IMR-90 (cell line): ENCODE measurements around the gene COQ6. TPM values are rescaled to one million over a fixed set of nuclear protein-coding genes. Genes with fewer than 3 reads are reported as not detected.

Source experiments
- ATAC-seq: fragments of 200-7000 bp; cut with Tn5 transposase; 2 replicates; pipeline ENCODE4 v1.9.1; 2020; ENCODE audit warnings: low read depth, mild to moderate bottlenecking, moderate library complexity
- BruUV-seq: library from RNA; stranded (reverse); fragments of 400-500 nt; replicated peaks from 2 replicates; lab custom pipeline; 2021; lab: Mats Ljungman, UMichigan
- CTCF ChIA-PET: fragments of 300-600 bp; formaldehyde crosslinking; extraction: SDS; loops from one replicate; lab custom pipeline; 2021; ENCODE audit warnings: antibody characterized with exemption; lab: Yijun Ruan, JAX
- POLR2A ChIA-PET: fragments of 300-600 bp; sonication (Branson Sonifier 250); formaldehyde crosslinking; loops from one replicate; lab custom pipeline; 2022; ENCODE audit warnings: antibody characterized with exemption; ENCODE audit not compliant: unreplicated experiment; lab: Charles Lee
- DNase-seq: peaks from one replicate; pipeline ENCODE4 v3.0.0; 2013
- H2AFZ ChIP-seq: replicated peaks from 2 replicates; pipeline ENCODE3; 2013; ENCODE audit warnings: low read length, mild to moderate bottlenecking; ENCODE audit not compliant: poor library complexity
- H2AK5ac ChIP-seq: 2 replicates; pipeline ENCODE4 v1.6.1; 2013; ENCODE audit warnings: low read depth, low read length, inconsistent platforms
- H2AK9ac ChIP-seq: replicated peaks from 2 replicates; pipeline ENCODE3; 2013; ENCODE audit warnings: mild to moderate bottlenecking, low read depth, low read length, moderate library complexity; ENCODE audit not compliant: poor library complexity
- H2BK120ac ChIP-seq: 2 replicates; pipeline ENCODE4 v1.6.1; 2013; ENCODE audit warnings: low read depth, low read length, inconsistent platforms
- H2BK15ac ChIP-seq: 3 replicates; pipeline ENCODE4 v1.6.1; 2013; ENCODE audit warnings: low read depth, low read length, inconsistent platforms
- H2BK20ac ChIP-seq: 2 replicates; pipeline ENCODE4 v1.6.1; 2013; ENCODE audit warnings: low read depth, mild to moderate bottlenecking, inconsistent platforms, low read length, moderate library complexity
- H2BK5ac ChIP-seq: 2 replicates; pipeline ENCODE4 v1.6.1; 2013; ENCODE audit warnings: mild to moderate bottlenecking, low read depth, low read length, inconsistent platforms; ENCODE audit not compliant: poor library complexity, severe bottlenecking
- H3K14ac ChIP-seq: replicated peaks from 2 replicates; pipeline ENCODE4 v1.6.1; 2013; ENCODE audit warnings: low read depth, low read length, inconsistent platforms
- H3K18ac ChIP-seq: 2 replicates; pipeline ENCODE4 v1.6.1; 2013; ENCODE audit warnings: low read depth, low read length, control low read depth
- H3K23ac ChIP-seq: 2 replicates; pipeline ENCODE4 v1.6.1; 2013; ENCODE audit warnings: low read depth, low read length, inconsistent platforms
- H3K27ac ChIP-seq: 2 replicates; pipeline ENCODE4 v1.5.1; 2013; ENCODE audit warnings: mild to moderate bottlenecking, control low read depth, low read length; ENCODE audit not compliant: insufficient read depth
- H3K27me3 ChIP-seq: 2 replicates; pipeline ENCODE4 v1.6.1; 2013; ENCODE audit warnings: low read length; ENCODE audit not compliant: control insufficient read depth, insufficient read depth
- H3K36me3 ChIP-seq: 2 replicates; pipeline ENCODE4 v1.6.1; 2013; ENCODE audit warnings: low read length, mixed read lengths; ENCODE audit not compliant: control insufficient read depth, insufficient read depth
- H3K4ac ChIP-seq: 2 replicates; pipeline ENCODE4 v1.6.1; 2013; ENCODE audit warnings: low read depth, low read length, inconsistent platforms
- H3K4me1 ChIP-seq: 2 replicates; pipeline ENCODE4 v1.6.1; 2013; ENCODE audit warnings: low read length, mixed read lengths; ENCODE audit not compliant: control insufficient read depth, insufficient read depth
- H3K4me2 ChIP-seq: 2 replicates; pipeline ENCODE4 v1.6.1; 2013; ENCODE audit warnings: low read depth, mild to moderate bottlenecking, control low read depth, low read length, moderate library complexity
- H3K4me3 ChIP-seq: 2 replicates; pipeline ENCODE4 v1.5.1; 2013; ENCODE audit warnings: low read depth, mild to moderate bottlenecking, control low read depth, low read length, moderate library complexity; ENCODE audit not compliant: insufficient read depth
- H3K56ac ChIP-seq: 2 replicates; pipeline ENCODE4 v1.6.1; 2013; ENCODE audit warnings: low read length, inconsistent platforms; ENCODE audit not compliant: insufficient read depth; ENCODE audit errors: extremely low read depth
- H3K79me1 ChIP-seq, 2 experiments: 2 replicates each; pipeline ENCODE4 v1.6.1; 2013; ENCODE audit warnings: low read length in 2 of 2, inconsistent platforms in 1 of 2, low read depth in 1 of 2
- H3K9ac ChIP-seq: 2 replicates; pipeline ENCODE4 v1.6.1; 2013; ENCODE audit warnings: low read depth, low read length, control low read depth
- H3K9me1 ChIP-seq: 2 replicates; pipeline ENCODE4 v1.6.1; 2013; ENCODE audit warnings: low read length, inconsistent platforms; ENCODE audit not compliant: insufficient read depth
- H3K9me3 ChIP-seq: 2 replicates; pipeline ENCODE4 v1.6.1; 2013; ENCODE audit warnings: low read length; ENCODE audit not compliant: control insufficient read depth, insufficient read depth
- H4K20me1 ChIP-seq: 2 replicates; pipeline ENCODE4 v1.6.1; 2013; ENCODE audit warnings: low read length, inconsistent platforms; ENCODE audit not compliant: insufficient read depth
- H4K5ac ChIP-seq: 2 replicates; pipeline ENCODE4 v1.6.1; 2013; ENCODE audit warnings: mild to moderate bottlenecking, low read depth, low read length, control low read depth
- H4K8ac ChIP-seq, 2 experiments: 2 replicates each; pipeline ENCODE4 v1.6.1; 2013; ENCODE audit warnings: low read depth in 2 of 2, low read length in 2 of 2, control low read depth in 1 of 2, inconsistent platforms in 1 of 2
- H4K91ac ChIP-seq: 2 replicates; pipeline ENCODE4 v1.6.1; 2013; ENCODE audit warnings: low read depth, low read length, inconsistent platforms; ENCODE audit not compliant: insufficient read depth
- BHLHE40 ChIP-seq: fragments of 150-350 bp; IDR thresholded peaks from 2 replicates; pipeline ENCODE4 v1.6.1; 2016; ENCODE audit warnings: mild to moderate bottlenecking, low read depth, low read length
- CEBPB ChIP-seq: IDR thresholded peaks from 2 replicates; pipeline ENCODE4 v1.6.1; 2012; ENCODE audit warnings: low read depth, low read length, improper control_type of control experiment
- CHD1 ChIP-seq: IDR thresholded peaks from 2 replicates; pipeline ENCODE4 v1.6.1; 2012; ENCODE audit warnings: low read depth, low read length, improper control_type of control experiment
- CTCF ChIP-seq: conservative IDR thresholded peaks from 2 replicates; pipeline ENCODE4 v1.5.1; 2012; ENCODE audit warnings: mild to moderate bottlenecking, low read depth, low read length, improper control_type of control experiment
- ELK1 ChIP-seq: fragments of 150-350 bp; IDR thresholded peaks from 2 replicates; pipeline ENCODE4 v1.6.1; 2016; ENCODE audit warnings: low read depth, mild to moderate bottlenecking, low read length, moderate library complexity, borderline replicate concordance
- FOS ChIP-seq: fragments of 150-350 bp; IDR thresholded peaks from 2 replicates; pipeline ENCODE4 v1.6.1; 2016; ENCODE audit warnings: low read depth, low read length
- MAFK ChIP-seq: IDR thresholded peaks from 2 replicates; pipeline ENCODE4 v1.6.1; 2012; ENCODE audit warnings: low read depth, low read length, improper control_type of control experiment
- MAZ ChIP-seq: IDR thresholded peaks from 2 replicates; pipeline ENCODE4 v1.6.1; 2012; ENCODE audit warnings: low read depth, mild to moderate bottlenecking, low read length, improper control_type of control experiment, moderate library complexity, borderline replicate concordance
- MXI1 ChIP-seq: IDR thresholded peaks from 2 replicates; pipeline ENCODE4 v1.6.1; 2012; ENCODE audit warnings: low read depth, mild to moderate bottlenecking, low read length, moderate library complexity, borderline replicate concordance
- NFE2L2 ChIP-seq: fragments of 150-350 bp; IDR thresholded peaks from 2 replicates; pipeline ENCODE4 v1.6.1; 2016; ENCODE audit warnings: low read depth, mild to moderate bottlenecking, low read length
- POLR2A ChIP-seq: IDR thresholded peaks from 2 replicates; pipeline ENCODE4 v1.6.1; 2012; ENCODE audit warnings: mild to moderate bottlenecking, low read depth, low read length
- RAD21 ChIP-seq: IDR thresholded peaks from 2 replicates; pipeline ENCODE4 v1.6.1; 2012; ENCODE audit warnings: low read length, improper control_type of control experiment
- RCOR1 ChIP-seq: IDR thresholded peaks from 2 replicates; pipeline ENCODE4 v1.6.1; 2012; ENCODE audit warnings: mild to moderate bottlenecking, low read length, improper control_type of control experiment; ENCODE audit not compliant: insufficient replicate concordance
- RFX5 ChIP-seq: IDR thresholded peaks from 2 replicates; pipeline ENCODE4 v1.8.0; 2012; ENCODE audit warnings: low read depth, mild to moderate bottlenecking, low read length, moderate library complexity
- SMC3 ChIP-seq: fragments of 150-350 bp; IDR thresholded peaks from 2 replicates; pipeline ENCODE4 v1.6.1; 2016; ENCODE audit warnings: low read depth, mild to moderate bottlenecking, antibody characterized with exemption, low read length, moderate library complexity
- WGBS, 2 experiments: methylation state at CpG; one replicate each; pipeline versions ENCODE4 v1.1.5 to v1.1.7; 2013; ENCODE audit warnings: missing lambda C conversion rate in 2 of 2; ENCODE audit not compliant: insufficient read length in 1 of 2; ENCODE audit errors: extremely low coverage in 2 of 2; 5-methylcytosine and 5-hydroxymethylcytosine counted together
- dilution Hi-C: fragments of 300-500 bp; cut with HindIII; formaldehyde crosslinking; loops from one replicate; pipeline ENCODE4 v1.14.3; 2018; ENCODE audit warnings: low sequenced_read_pairs; ENCODE audit not compliant: unreplicated experiment
- in situ Hi-C: fragments of 300-500 bp; cut with MboI; formaldehyde crosslinking; loops from 3 replicates; pipeline ENCODE4 v1.14.3; 2019; ENCODE audit warnings: low sequenced_read_pairs, inconsistent platforms, mixed read lengths
- intact Hi-C: fragments of 100-400 bp; cut with micrococcal nuclease; formaldehyde crosslinking; loops from 2 replicates; pipeline ENCODE4 v1.10.0; 2022
- polyA plus RNA-seq, 3 experiments: library from polyadenylated mRNA; depleted of rRNA; stranded (reverse); fragments of >200 nt; gene quantifications; 2 replicates each; pipeline ENCODE4 v1.2.3, GENCODE V29; 2012; ENCODE audit warnings: low replicate concordance in 1 of 3
- total RNA-seq: library from RNA; depleted of rRNA; stranded (reverse); fragments of >200 nt; gene quantifications from 2 replicates; pipeline ENCODE4 v1.2.3, GENCODE V29; 2012
- TF ChIP-seq, protein P1 (sequence below): fragments of 150-350 bp; IDR thresholded peaks from 2 replicates; pipeline ENCODE4 v1.6.1; 2017; ENCODE audit warnings: mild to moderate bottlenecking, antibody characterized with exemption, low read length, low read depth

COQ6 gene
- total and polyA plus RNA-seq, 2 of the 4 experiments (the other 2 are of a cell fraction): 21.0 to 28.6 TPM

- no CpG with 5 or more reads among the region's 1 CpG for WGBS, 2 experiments
- CTCF ChIA-PET: no interaction called here
- H3K4me2 ChIP-seq: no peak overlapping the region
Measured at GRCh38 chr14:73953731-73954130, 3.6 kb downstream of the COQ6 start.

More at GRCh38 chr14:73953731-73954130, 3.6 kb downstream of the COQ6 start:
- no peak overlapping the region for H2BK5ac ChIP-seq
- H3K23ac ChIP-seq: no peak overlapping the region
- no peak overlapping the region for H3K18ac ChIP-seq
- no peak overlapping the region for H2BK20ac ChIP-seq
- no peak overlapping the region for H3K56ac ChIP-seq
- H3K4me3 ChIP-seq: no peak overlapping the region
- no peak overlapping the region for H3K27ac ChIP-seq
- no peaks in the 10 kb centered on the region; the same call in 1 of the 2 replicates for H3K4me1 ChIP-seq
- peaks cover 24% of the 10 kb centered on the region for H3K36me3 ChIP-seq
- H3K9me1 ChIP-seq: 0 out of 2 replicates have a peak, but pooled peaks cover 2% of the 10 kb centered on the region
- no TSS peak for BruUV-seq
- H3K27me3 ChIP-seq: no peaks in the 10 kb centered on the region
- H2AK5ac ChIP-seq: no peak overlapping the region
- H2BK15ac ChIP-seq: no peak overlapping the region
- no peak overlapping the region for H3K4ac ChIP-seq
- no peaks in the 10 kb centered on the region for H3K9me3 ChIP-seq
- intact Hi-C loops: no loop called here
- no peak overlapping the region for H3K9ac ChIP-seq
- no peak overlapping the region for H2AFZ ChIP-seq
- POLR2A ChIA-PET: no interaction called here
- H2AK9ac ChIP-seq: no peak overlapping the region
- DNase-seq (no peak), ATAC-seq (no peak)
- in situ Hi-C loops: no loop called here
- H2BK120ac ChIP-seq: no peak overlapping the region
- H4K5ac ChIP-seq: no peak overlapping the region
- H4K8ac ChIP-seq: no peak overlapping the region
- peaks cover 17 to 29% of the 10 kb centered on the region in 2 experiments for H3K79me1 ChIP-seq
- no peak overlapping the region for H4K91ac ChIP-seq
- H3K14ac ChIP-seq: no peak overlapping the region
- no peaks in the 10 kb centered on the region for H4K20me1 ChIP-seq
- TF ChIP-seq RCOR1 (no peak), ELK1 (no peak), SMC3 (no peak), POLR2A (no peak), FOS (no peak), NFE2L2 (no peak), BHLHE40 (no peak), CHD1 (no peak), RFX5 (no peak), CEBPB (no peak), MAZ (no peak), MXI1 (no peak), CTCF (no peak), MAFK (no peak), RAD21 (no peak)
- TF ChIP-seq, protein P1, sequence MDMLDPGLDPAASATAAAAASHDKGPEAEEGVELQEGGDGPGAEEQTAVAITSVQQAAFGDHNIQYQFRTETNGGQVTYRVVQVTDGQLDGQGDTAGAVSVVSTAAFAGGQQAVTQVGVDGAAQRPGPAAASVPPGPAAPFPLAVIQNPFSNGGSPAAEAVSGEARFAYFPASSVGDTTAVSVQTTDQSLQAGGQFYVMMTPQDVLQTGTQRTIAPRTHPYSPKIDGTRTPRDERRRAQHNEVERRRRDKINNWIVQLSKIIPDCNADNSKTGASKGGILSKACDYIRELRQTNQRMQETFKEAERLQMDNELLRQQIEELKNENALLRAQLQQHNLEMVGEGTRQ: no peak
- dilution Hi-C loops: no loop called here
